BE2C (cell line): ENCODE results near the gene PLCD1.

Experiments used
- DNase-seq: peaks from one replicate; pipeline ENCODE4 v3.0.0-alpha.2; 2020
- H3K27me3 ChIP-seq: fragments of 250-450 bp; sonication (Bioruptor Pico); 2 replicates; pipeline ENCODE4 v1.5.1; 2020; ENCODE audit warnings: mild to moderate bottlenecking
- H3K36me3 ChIP-seq: fragments of 250-450 bp; sonication (Bioruptor Pico); 2 replicates; pipeline ENCODE4 v1.5.1; 2020; ENCODE audit warnings: mild to moderate bottlenecking
- H3K4me1 ChIP-seq: fragments of 250-450 bp; sonication (Bioruptor Pico); 2 replicates; pipeline ENCODE4 v1.5.1; 2020
- H3K4me3 ChIP-seq: 2 replicates; pipeline ENCODE4 v1.5.1; 2011; ENCODE audit warnings: low read depth, low read length
- H3K9me3 ChIP-seq: fragments of 250-450 bp; sonication (Bioruptor Pico); 2 replicates; pipeline ENCODE4 v1.5.1; 2020
- TF ChIP-seq, protein P1 (sequence below): IDR thresholded peaks from 2 replicates; pipeline ENCODE4 v1.5.1; 2012; ENCODE audit warnings: mild to moderate bottlenecking, low read depth, low read length

PLCD1 gene

DNA sequence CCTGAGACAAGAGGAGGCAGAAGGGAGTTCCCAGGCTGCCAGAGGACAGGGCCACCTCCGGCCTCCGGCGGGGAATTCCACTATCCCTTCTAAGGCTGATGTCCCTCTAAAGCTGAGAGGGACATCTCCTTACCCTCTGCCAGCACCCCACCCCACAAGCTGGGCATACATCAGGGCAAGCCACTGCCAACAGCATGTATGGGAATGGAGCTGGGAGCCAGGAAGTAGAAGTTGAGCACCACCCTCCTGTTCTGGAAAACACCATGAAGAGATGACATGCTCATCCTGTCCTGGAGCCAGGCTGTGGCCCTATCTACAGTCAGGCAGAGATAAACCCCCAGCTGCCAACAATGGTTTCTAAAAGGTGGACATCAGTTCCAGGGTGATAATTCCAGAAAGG, 7.1 kb downstream of the PLCD1 start:
- Histone ChIP-seq H3K27me3 (no peaks in the 10 kb centered on the region), H3K4me1 (no peaks in the 10 kb centered on the region), H3K36me3 (no peaks in the 10 kb centered on the region), H3K4me3 (no peak overlapping the region), H3K9me3 (no peaks in the 10 kb centered on the region)
- TF ChIP-seq, protein P1, sequence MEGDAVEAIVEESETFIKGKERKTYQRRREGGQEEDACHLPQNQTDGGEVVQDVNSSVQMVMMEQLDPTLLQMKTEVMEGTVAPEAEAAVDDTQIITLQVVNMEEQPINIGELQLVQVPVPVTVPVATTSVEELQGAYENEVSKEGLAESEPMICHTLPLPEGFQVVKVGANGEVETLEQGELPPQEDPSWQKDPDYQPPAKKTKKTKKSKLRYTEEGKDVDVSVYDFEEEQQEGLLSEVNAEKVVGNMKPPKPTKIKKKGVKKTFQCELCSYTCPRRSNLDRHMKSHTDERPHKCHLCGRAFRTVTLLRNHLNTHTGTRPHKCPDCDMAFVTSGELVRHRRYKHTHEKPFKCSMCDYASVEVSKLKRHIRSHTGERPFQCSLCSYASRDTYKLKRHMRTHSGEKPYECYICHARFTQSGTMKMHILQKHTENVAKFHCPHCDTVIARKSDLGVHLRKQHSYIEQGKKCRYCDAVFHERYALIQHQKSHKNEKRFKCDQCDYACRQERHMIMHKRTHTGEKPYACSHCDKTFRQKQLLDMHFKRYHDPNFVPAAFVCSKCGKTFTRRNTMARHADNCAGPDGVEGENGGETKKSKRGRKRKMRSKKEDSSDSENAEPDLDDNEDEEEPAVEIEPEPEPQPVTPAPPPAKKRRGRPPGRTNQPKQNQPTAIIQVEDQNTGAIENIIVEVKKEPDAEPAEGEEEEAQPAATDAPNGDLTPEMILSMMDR: no peak
- DNase-seq: no peak

DNA sequence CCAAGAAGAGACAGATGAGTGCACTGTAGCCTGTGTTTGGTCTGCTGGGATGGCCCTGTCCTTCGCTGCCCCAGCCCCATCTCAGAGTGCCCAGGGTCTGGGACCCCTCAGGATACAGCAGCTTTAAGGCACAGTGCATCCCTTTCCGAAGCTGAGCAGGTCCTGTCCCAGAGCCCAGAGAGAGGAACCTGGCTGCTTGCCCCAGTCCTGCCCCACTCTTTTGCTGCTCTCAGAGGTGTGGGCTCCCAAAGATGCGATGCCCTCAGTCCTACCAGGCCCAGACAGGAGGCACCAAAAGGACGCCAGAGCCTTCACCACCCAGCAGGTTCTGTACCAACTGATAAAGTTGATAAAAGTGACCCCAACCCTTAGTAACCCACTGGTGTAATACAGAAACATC, 8.2 kb downstream of the PLCD1 start:
- H3K4me1 ChIP-seq: no peaks in the 10 kb centered on the region
- DNase-seq: no peak

GRCh38 chr3:38020342-38020726, 9.1 kb downstream of the PLCD1 start:
- no peaks in the 10 kb centered on the region for H3K27me3 ChIP-seq
- H3K4me3 ChIP-seq: no peak overlapping the region
- no peaks in the 10 kb centered on the region for H3K36me3 ChIP-seq
- DNase-seq: no peak
- H3K9me3 ChIP-seq: no peaks in the 10 kb centered on the region
- TF ChIP-seq, protein P1: no peak
- no peaks in the 10 kb centered on the region for H3K4me1 ChIP-seq

More for the DNA sequence above, 8.2 kb downstream of the PLCD1 start:
- H3K27me3 ChIP-seq: no peaks in the 10 kb centered on the region
- H3K36me3 ChIP-seq: no peaks in the 10 kb centered on the region
- no peaks in the 10 kb centered on the region for H3K9me3 ChIP-seq
- H3K4me3 ChIP-seq: no peak overlapping the region
- TF ChIP-seq, protein P1: no peak

DNA sequence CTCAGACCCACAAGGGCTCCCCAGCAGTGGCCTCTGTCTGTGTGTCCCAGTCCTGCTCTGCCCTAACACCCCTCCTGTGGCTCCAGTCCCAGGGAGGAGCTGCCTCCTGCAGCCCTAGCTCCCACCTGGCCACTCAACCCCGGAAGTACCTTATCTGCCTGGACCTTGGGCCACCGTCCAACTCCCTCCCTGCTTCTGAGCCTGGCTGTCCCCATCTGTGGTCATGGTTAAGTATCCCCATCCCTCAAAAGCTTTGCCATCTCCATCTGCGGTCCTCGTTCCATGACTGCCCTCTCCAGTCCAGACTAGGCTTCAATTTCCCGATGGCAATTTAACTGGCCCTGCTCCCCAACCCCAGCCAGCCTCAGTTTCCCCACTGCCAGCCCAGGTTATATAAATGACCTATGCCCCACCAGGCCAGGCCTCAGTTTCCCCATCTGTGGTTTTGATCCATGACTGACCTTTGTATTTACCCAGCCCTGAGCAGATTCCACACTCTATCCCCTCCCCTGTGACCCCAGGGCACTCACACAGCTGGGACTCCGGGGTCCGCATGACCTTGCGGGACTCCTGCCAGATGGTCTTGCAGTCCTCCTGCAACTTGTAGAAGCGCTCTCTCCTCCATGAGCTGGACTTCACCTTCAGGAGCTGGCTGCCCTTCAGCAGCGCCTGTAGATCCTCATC, 9.6 kb downstream of the PLCD1 start:
- TF ChIP-seq, protein P1: no peak
- H3K4me1 ChIP-seq: no peaks in the 10 kb centered on the region
- no peaks in the 10 kb centered on the region for H3K36me3 ChIP-seq
- DNase-seq: no peak
- H3K27me3 ChIP-seq: no peaks in the 10 kb centered on the region
- H3K9me3 ChIP-seq: no peaks in the 10 kb centered on the region
- H3K4me3 ChIP-seq: no peak overlapping the region

GRCh38 chr3:38018296-38019266, 10.9 kb downstream of the PLCD1 start:
- Histone ChIP-seq H3K9me3 (no peaks in the 10 kb centered on the region), H3K27me3 (no peaks in the 10 kb centered on the region), H3K36me3 (no peaks in the 10 kb centered on the region), H3K4me3 (no peak overlapping the region), H3K4me1 (no peaks in the 10 kb centered on the region)
- TF ChIP-seq, protein P1: no peak
- DNase-seq: no peak
